HepG2 (cell line): Measurements from ENCODE around the gene CRIP1. TPM values are rescaled to one million over a fixed set of nuclear protein-coding genes. Genes with fewer than 3 reads are reported as not detected.

Source experiments
- ARID2 ChIP-seq: sonication (generic); formaldehyde crosslinking; IDR thresholded peaks from 2 replicates; pipeline ENCODE4 v1.8.1; 2022; ENCODE audit warnings: mild to moderate bottlenecking, missing genetic modification reagents, borderline replicate concordance
- DDIT3 ChIP-seq: sonication (generic); formaldehyde crosslinking; IDR thresholded peaks from 2 replicates; pipeline ENCODE4 v1.4.0; 2020; ENCODE audit warnings: mild to moderate bottlenecking, missing genetic modification reagents
- KDM5B ChIP-seq: sonication (generic); formaldehyde crosslinking; IDR thresholded peaks from 2 replicates; pipeline ENCODE4 v1.4.0; 2020; ENCODE audit warnings: missing genetic modification reagents, mild to moderate bottlenecking, borderline replicate concordance
- MEF2D ChIP-seq: sonication (generic); formaldehyde crosslinking; IDR thresholded peaks from 2 replicates; pipeline ENCODE4 v1.5.1; 2020; ENCODE audit warnings: mild to moderate bottlenecking, missing genetic modification reagents
- MLLT10 ChIP-seq: sonication (generic); formaldehyde crosslinking; IDR thresholded peaks from 2 replicates; pipeline ENCODE4 v1.4.0; 2020; ENCODE audit warnings: missing genetic modification reagents
- MNT ChIP-seq: fragments of 450-650 bp; IDR thresholded peaks from 2 replicates; pipeline ENCODE4 v1.6.1; 2016
- PRDM4 ChIP-seq: sonication (generic); formaldehyde crosslinking; IDR thresholded peaks from 2 replicates; pipeline ENCODE4 v1.9.0; 2021; ENCODE audit warnings: missing genetic modification reagents, borderline replicate concordance
- UBTF ChIP-seq: sonication (generic); formaldehyde crosslinking; IDR thresholded peaks from 2 replicates; pipeline ENCODE4 v1.4.0; 2020; ENCODE audit warnings: mild to moderate bottlenecking, missing genetic modification reagents
- ZBTB8A ChIP-seq: sonication (generic); formaldehyde crosslinking; IDR thresholded peaks from 2 replicates; pipeline ENCODE4 v1.4.0; 2020; ENCODE audit warnings: mild to moderate bottlenecking, low read depth, missing genetic modification reagents, borderline replicate concordance
- ZNF280B ChIP-seq: sonication (generic); formaldehyde crosslinking; IDR thresholded peaks from 2 replicates; pipeline ENCODE4 v1.5.0; 2020; ENCODE audit warnings: missing genetic modification reagents, mild to moderate bottlenecking, borderline replicate concordance
- ZNF30 ChIP-seq: sonication (generic); formaldehyde crosslinking; IDR thresholded peaks from 2 replicates; pipeline ENCODE4 v1.5.0; 2020; ENCODE audit warnings: mild to moderate bottlenecking, missing genetic modification reagents
- ZNF598 ChIP-seq: sonication (generic); formaldehyde crosslinking; IDR thresholded peaks from 2 replicates; pipeline ENCODE4 v1.5.1; 2020; ENCODE audit warnings: mild to moderate bottlenecking, missing genetic modification reagents, borderline replicate concordance
- polyA plus RNA-seq, 8 experiments: library from polyadenylated mRNA; depleted of rRNA in 3 of 8; stranded (reverse) in 7 of 8; unstranded in 1 of 8; fragments of >200 nt; fragmentation: Illumina TruSeq in 4 of 8; extraction: Trizol in 4 of 8; gene quantifications; 2 replicates each; pipeline versions ENCODE4 v1.2.1 to v1.2.3, GENCODE V29; 2011 to 2016; ENCODE audit warnings: low read depth in 4 of 8, missing spikeins in 1 of 8, mixed read lengths in 1 of 8; ENCODE audit not compliant: insufficient read depth in 1 of 8
- total RNA-seq, 5 experiments: library from RNA; depleted of rRNA; stranded (reverse); fragments of >200 nt; fragmentation: Illumina TruSeq; extraction: Trizol; gene quantifications; 2 replicates each; pipeline ENCODE4 v1.2.3, GENCODE V29; 2016; ENCODE audit warnings: low read depth in 1 of 5

CRIP1 gene
- total and polyA plus RNA-seq, 2 of the 13 experiments (the other 11 are each of a cell fraction or from before 2014, with no cell fraction given): 53.9 to 59.5 TPM

- TF ChIP-seq MEF2D (CRISPR knock-in tag) (no peak; the same call in 1 of the 2 replicates), ZNF280B (peak; percentile 96), MNT (peak; percentile 42), PRDM4 (CRISPR knock-in tag) (no peak), UBTF (CRISPR knock-in tag) (peak; percentile 98), KDM5B (CRISPR knock-in tag) (peak; percentile 54; the same call in 1 of the 2 replicates), ZNF598 (no peak), ARID2 (no peak), MLLT10 (CRISPR knock-in tag) (no peak), ZBTB8A (CRISPR knock-in tag) (no peak), DDIT3 (CRISPR knock-in tag) (no peak), ZNF30 (CRISPR knock-in tag) (no peak)
These were observed 12.8 kb downstream of the CRIP1 start (continued) for GRCh38 chr14:105499256-105500035.
